PFSK-1 (cell line): ENCODE results near the gene OAS1.

ENCODE experiments used
- FOXP2 ChIP-seq: optimal IDR thresholded peaks from 2 replicates; pipeline ENCODE3; 2011; ENCODE audit warnings: borderline replicate concordance, control low read depth, inconsistent platforms; ENCODE audit not compliant: insufficient read depth; ENCODE audit errors: extremely low read length, extremely low read depth
- POLR2AphosphoS5 ChIP-seq: IDR thresholded peaks from 2 replicates; pipeline ENCODE4 v1.6.1; 2012; ENCODE audit warnings: low read depth, mild to moderate bottlenecking, control low read depth, low read length, moderate library complexity
- REST ChIP-seq, 2 experiments: IDR thresholded peaks; 2 replicates each; pipeline versions ENCODE4 v1.6.1 to v1.8.0; 2011 to 2012; ENCODE audit warnings: low read depth in 2 of 2, low read length in 2 of 2, control low read depth in 1 of 2, inconsistent platforms in 1 of 2, mild to moderate bottlenecking in 1 of 2, moderate library complexity in 1 of 2; ENCODE audit not compliant: insufficient read depth in 1 of 2
- SIN3A ChIP-seq: IDR thresholded peaks from 2 replicates; pipeline ENCODE4 v1.6.1; 2012; ENCODE audit warnings: mild to moderate bottlenecking, low read length, moderate library complexity, borderline replicate concordance; ENCODE audit not compliant: insufficient read depth
- TAF1 ChIP-seq: IDR thresholded peaks from 2 replicates; pipeline ENCODE4 v1.6.1; 2012; ENCODE audit warnings: low read length, control low read depth, borderline replicate concordance; ENCODE audit not compliant: insufficient read depth

The OAS1 gene

DNA sequence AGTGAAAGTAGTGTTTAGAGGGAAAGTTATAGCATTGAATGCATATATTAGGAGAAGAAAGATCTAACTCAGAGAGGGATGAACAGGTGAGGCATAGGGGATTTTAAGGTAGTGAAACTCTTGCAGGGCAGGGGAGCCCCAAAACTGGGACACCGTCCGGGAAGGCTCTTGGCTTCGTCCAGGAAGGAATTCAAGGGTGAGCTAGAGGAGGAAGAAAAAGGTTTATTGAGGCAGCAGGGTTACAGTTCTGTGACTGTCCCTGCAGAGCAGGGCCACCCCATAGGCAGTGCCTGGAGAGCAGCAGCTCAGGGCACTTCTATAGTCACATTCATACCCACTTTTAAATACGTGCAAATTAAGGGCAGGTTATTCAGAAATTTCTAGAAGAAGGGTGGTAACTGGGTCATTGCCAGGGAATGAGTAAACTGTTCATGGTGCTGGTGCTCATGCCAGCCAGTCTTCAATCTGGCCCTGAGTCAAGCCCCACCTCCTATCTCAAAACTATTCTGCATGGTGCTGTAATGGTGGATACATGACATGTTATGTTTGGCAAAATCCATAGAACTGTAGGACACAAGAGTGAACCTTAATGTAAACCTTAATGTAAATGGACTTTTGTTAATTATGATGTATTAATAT, 1.2 kb upstream of the OAS1 start:
- no peak for TF ChIP-seq SIN3A
- TF ChIP-seq REST (IDR thresholded peaks at IDR 0.05; ENCODE audit: insufficient read depth in 1 of 2, low read depth in 2 of 2, low read length in 2 of 2) = no peak
- no peak for TF ChIP-seq POLR2AphosphoS5
- no peak for TF ChIP-seq TAF1
- no peak for TF ChIP-seq FOXP2

- TF ChIP-seq REST (IDR thresholded peaks at IDR 0.05; ENCODE audit: insufficient read depth in 1 of 2, low read depth in 2 of 2, low read length in 2 of 2) = no peak
- no peak for TF ChIP-seq TAF1
- no peak for TF ChIP-seq FOXP2
- no peak for TF ChIP-seq POLR2AphosphoS5
- no peak for TF ChIP-seq SIN3A
Measured at GRCh38 chr12:112907415-112908157, 824 bp downstream of the OAS1 start.

GRCh38 chr12:112908548-112908947, 1.8 kb downstream of the OAS1 start:
- TF ChIP-seq REST (IDR thresholded peaks at IDR 0.05; ENCODE audit: insufficient read depth in 1 of 2, low read depth in 2 of 2, low read length in 2 of 2) (no peak), POLR2AphosphoS5 (no peak), FOXP2 (no peak), SIN3A (no peak), TAF1 (no peak)

GRCh38 chr12:112909693-112910092, 2.9 kb downstream of the OAS1 start:
- TF ChIP-seq TAF1 (no peak), FOXP2 (no peak), REST (IDR thresholded peaks at IDR 0.05; ENCODE audit: insufficient read depth in 1 of 2, low read depth in 2 of 2, low read length in 2 of 2) (no peak), POLR2AphosphoS5 (no peak), SIN3A (no peak)
